Stimulated activated CD8-positive, alpha-beta memory T cell treated with anti-CD3 and anti-CD28 coated beads, Interleukin-2, amount 100 ng/mL, for 1 hour (primary cell): ENCODE results near the gene IL1RN.

ENCODE experiments used
- DNase-seq, 2 donors: peaks; one replicate each; pipeline ENCODE4 v3.0.0-alpha.2; 2020; ENCODE audit warnings: low read depth in 2 of 2

Gene IL1RN

GRCh38 chr2:113175042-113175628 lies 47.7 kb downstream of the IL1RN start:
- peak in 1 of 2 donors; percentile 46 for DNase-seq

GRCh38 chr2:113175736-113176695 lies 48.6 kb downstream of the IL1RN start:
- DNase-seq: no peak

- no peak for DNase-seq
These were observed 49.4 kb downstream of the IL1RN start for GRCh38 chr2:113176696-113177355.

GRCh38 chr2:113178069-113178746 lies 50.8 kb downstream of the IL1RN start:
- DNase-seq: no peak

- no peak for DNase-seq
These were observed 51.5 kb downstream of the IL1RN start for GRCh38 chr2:113178891-113179290.

- DNase-seq: no peak
These were observed 52.1 kb downstream of the IL1RN start for GRCh38 chr2:113179446-113180045.

DNA sequence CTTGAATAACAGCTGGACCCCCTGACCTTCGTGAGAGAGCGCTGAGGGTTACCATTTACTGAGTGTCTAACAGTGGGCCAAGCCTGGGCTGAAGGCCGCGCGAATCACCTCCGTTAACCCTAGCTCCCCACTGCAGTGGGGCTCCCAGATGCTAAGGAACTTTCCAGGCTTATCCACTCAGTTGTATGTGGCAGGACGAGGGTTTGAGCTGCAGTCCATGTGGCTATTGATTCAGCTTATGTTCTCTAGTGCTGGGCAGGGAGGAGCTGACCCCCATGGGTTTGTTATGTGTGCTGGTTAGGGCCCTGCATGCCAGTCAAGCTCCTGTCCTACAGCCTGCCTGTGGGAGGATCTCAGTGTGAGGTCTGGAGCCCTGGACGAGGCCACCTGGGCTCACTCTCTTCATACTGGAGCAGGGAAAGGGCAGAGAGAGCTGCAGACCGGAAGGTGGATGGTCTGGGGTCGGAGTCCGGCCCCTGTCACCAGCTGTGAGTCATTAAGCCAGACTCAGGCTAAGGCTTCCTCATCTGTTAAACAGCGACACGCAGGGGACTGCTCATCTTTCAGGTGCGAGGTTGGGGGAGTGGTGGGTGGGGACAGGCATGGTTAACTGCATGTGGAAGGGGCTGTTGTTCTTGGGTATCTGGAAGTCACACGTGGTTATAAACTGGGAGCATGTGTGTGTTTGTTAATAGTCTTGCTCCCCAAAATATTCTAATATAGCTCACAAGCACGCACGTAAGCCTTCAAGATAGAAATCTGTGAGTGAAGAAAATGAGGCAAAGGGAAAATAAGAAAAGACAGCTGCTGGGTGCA lies 52.9 kb downstream of the IL1RN start:
- DNase-seq: no peak

DNA sequence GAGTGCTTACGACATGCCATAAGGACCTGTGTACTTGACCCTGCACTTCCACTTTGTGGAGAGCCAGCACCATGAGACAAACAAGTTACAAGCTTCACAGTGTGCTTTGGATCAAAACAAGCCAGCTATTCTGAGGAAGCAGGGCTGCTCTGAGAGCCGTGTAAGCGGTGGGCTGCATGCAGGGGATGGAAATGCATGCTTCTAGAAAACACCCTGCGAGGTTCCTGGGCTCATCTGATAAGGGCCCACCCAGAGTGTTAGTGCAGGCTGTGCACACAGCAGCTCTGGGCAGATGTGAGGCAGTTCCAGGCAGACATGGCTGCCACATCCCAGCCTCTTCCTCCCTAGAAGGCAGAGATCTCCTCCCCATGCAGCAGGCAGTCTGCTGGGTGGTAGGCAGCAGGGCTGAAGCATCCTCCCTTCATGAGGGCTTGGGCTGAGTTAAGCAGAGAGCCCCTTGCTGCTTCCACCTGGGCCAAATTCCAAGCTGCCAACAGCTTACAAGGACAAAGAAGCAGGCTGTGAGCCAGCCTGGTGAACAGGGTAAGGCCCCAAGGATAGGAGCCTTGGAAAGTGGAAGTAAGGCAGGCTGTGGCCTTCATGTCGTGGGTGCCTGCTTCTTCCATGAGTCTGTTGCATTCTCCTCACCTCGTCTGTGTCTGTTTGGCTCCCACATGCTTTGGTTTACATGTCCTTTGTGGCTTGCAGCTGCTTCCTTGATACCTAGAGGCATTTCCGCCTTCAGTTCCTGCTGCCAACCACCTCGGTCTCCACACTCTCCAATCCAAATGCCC lies 54.1 kb downstream of the IL1RN start:
- DNase-seq: no peak

GRCh38 chr2:113182471-113183260 lies 55.3 kb downstream of the IL1RN start:
- DNase-seq: no peak

GRCh38 chr2:113183264-113183663 lies 55.9 kb downstream of the IL1RN start:
- DNase-seq: no peak
